22Rv1 (cell line): ENCODE results near the gene NETO1.

Experiments used
- ZFX ChIP-seq: fragments of 450-650 bp; IDR thresholded peaks from 2 replicates; pipeline ENCODE4 v1.6.1; 2017; ENCODE audit warnings: antibody characterized with exemption, borderline replicate concordance
- TF ChIP-seq, protein P1 (sequence below): fragments of 450-650 bp; IDR thresholded peaks from 2 replicates; pipeline ENCODE4 v1.5.1; 2017; ENCODE audit warnings: mild to moderate bottlenecking

DNA sequence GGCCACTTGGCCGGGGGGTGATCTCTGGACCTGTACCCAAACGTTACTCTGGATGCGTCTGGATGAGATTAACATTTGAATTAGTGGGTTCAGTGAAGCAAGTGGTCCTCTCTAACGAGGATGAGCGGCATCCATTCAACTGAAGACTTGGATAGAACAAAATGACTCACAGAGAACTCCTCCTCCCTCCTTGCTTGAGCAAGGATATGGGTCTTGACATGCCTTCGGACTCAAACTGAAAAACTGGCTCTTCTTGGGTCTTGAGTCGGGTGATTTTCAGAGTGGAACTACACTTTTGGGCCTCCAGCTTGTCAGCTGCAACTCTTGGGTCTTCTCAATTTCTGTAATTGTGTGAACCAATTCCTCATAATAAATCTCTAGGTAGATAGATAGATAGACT, 47.2 kb downstream of the NETO1 start:
- TF ChIP-seq, protein P1, sequence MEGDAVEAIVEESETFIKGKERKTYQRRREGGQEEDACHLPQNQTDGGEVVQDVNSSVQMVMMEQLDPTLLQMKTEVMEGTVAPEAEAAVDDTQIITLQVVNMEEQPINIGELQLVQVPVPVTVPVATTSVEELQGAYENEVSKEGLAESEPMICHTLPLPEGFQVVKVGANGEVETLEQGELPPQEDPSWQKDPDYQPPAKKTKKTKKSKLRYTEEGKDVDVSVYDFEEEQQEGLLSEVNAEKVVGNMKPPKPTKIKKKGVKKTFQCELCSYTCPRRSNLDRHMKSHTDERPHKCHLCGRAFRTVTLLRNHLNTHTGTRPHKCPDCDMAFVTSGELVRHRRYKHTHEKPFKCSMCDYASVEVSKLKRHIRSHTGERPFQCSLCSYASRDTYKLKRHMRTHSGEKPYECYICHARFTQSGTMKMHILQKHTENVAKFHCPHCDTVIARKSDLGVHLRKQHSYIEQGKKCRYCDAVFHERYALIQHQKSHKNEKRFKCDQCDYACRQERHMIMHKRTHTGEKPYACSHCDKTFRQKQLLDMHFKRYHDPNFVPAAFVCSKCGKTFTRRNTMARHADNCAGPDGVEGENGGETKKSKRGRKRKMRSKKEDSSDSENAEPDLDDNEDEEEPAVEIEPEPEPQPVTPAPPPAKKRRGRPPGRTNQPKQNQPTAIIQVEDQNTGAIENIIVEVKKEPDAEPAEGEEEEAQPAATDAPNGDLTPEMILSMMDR: no peak
- TF ChIP-seq ZFX: no peak
